ENCODE data around the gene ARHGAP32.

- no peak for TF ChIP-seq POLR2A (IDR thresholded peaks at IDR 0.05)
- no peak for TF ChIP-seq CTCF (IDR thresholded peaks at IDR 0.05)
- no peak for TF ChIP-seq POLR2AphosphoS5 (IDR thresholded peaks at IDR 0.05)
- TF ChIP-seq EP300 (IDR thresholded peaks at IDR 0.05): no peak
Observed at GRCh38 chr11:129222158-129222557, 30.0 kb upstream of the ARHGAP32 start.

Measured in upper lobe of left lung (tissue), 4 donors.